ENCODE data around the gene SERPINB8. TPM values are rescaled to one million over a fixed set of nuclear protein-coding genes. Genes with fewer than 3 reads are reported as not detected.

SERPINB8 gene
- total and polyA plus RNA-seq, 9 of the 15 experiments (the other 6 are each of a cell fraction or from before 2014, with no cell fraction given) = 0.05 to 0.19 (median 0.09) TPM

GRCh38 chr18:64019922-64020756 lies 50.3 kb downstream of the SERPINB8 start (continued):
- no peak for TF ChIP-seq STAT6 (CRISPR knock-in tag; IDR thresholded peaks at IDR 0.05)
- no peak for TF ChIP-seq U2AF1 (optimal IDR thresholded peaks at IDR 0.05; ENCODE audit: low read depth, low read length)
- no peak for TF ChIP-seq GABPB1 (CRISPR knock-in tag; IDR thresholded peaks at IDR 0.05)
- no peak for TF ChIP-seq NCOA2 (IDR thresholded peaks at IDR 0.05; ENCODE audit: partially characterized antibody in 2 of 2)
- TF ChIP-seq HCFC1 (IDR thresholded peaks at IDR 0.05; ENCODE audit: low read depth, low read length) = no peak
- TF ChIP-seq ZNF79 (CRISPR knock-in tag; IDR thresholded peaks at IDR 0.05; ENCODE audit: low read depth) = no peak
- no peak for TF ChIP-seq ZNF347 (CRISPR knock-in tag; IDR thresholded peaks at IDR 0.05; ENCODE audit: low read depth)
- TF ChIP-seq XRCC3 (IDR thresholded peaks at IDR 0.05) = no peak
- no peak for TF ChIP-seq WHSC1 (IDR thresholded peaks at IDR 0.05; ENCODE audit: low read length)
- TF ChIP-seq POLR2B (IDR thresholded peaks at IDR 0.05; ENCODE audit: low read depth, partially characterized antibody) = no peak
- no peak for TF ChIP-seq HNRNPL (IDR thresholded peaks at IDR 0.05; ENCODE audit: low read depth, low read length)
- TF ChIP-seq, protein P1, sequence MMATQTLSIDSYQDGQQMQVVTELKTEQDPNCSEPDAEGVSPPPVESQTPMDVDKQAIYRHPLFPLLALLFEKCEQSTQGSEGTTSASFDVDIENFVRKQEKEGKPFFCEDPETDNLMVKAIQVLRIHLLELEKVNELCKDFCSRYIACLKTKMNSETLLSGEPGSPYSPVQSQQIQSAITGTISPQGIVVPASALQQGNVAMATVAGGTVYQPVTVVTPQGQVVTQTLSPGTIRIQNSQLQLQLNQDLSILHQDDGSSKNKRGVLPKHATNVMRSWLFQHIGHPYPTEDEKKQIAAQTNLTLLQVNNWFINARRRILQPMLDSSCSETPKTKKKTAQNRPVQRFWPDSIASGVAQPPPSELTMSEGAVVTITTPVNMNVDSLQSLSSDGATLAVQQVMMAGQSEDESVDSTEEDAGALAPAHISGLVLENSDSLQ (IDR thresholded peaks at IDR 0.05) = no peak
